COLO668 (cell line): ENCODE data around the gene TXNRD1.

Experiments used
- DNase-seq: peaks from one replicate; lab custom pipeline; 2025; ENCODE audit not compliant: unreplicated experiment; lab: John Stamatoyannopoulos, UW

Gene TXNRD1

DNA sequence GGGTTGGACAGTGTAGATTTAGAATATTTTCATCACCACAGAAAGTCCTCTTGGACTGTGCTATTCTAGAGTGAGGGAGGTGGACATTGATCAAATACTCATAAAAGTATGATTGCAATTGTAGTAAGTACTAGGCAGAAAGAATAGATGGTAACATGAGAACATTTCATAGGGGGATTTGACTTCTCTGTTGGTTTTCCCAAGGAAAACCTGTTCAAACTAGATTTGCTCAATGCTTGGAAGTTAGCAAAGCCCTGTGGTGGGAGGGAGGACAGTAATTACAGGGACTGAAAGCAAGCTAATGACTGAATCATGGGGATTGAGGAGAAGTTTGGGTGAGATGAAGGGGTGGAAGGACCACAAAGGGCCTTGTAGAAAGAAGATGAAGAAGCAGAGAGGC lies 63.6 kb downstream of the TXNRD1 start:
- DNase-seq = no peak

- no peak for DNase-seq
Measured at GRCh38 chr12:104280111-104280510, 64.5 kb downstream of the TXNRD1 start.

DNA sequence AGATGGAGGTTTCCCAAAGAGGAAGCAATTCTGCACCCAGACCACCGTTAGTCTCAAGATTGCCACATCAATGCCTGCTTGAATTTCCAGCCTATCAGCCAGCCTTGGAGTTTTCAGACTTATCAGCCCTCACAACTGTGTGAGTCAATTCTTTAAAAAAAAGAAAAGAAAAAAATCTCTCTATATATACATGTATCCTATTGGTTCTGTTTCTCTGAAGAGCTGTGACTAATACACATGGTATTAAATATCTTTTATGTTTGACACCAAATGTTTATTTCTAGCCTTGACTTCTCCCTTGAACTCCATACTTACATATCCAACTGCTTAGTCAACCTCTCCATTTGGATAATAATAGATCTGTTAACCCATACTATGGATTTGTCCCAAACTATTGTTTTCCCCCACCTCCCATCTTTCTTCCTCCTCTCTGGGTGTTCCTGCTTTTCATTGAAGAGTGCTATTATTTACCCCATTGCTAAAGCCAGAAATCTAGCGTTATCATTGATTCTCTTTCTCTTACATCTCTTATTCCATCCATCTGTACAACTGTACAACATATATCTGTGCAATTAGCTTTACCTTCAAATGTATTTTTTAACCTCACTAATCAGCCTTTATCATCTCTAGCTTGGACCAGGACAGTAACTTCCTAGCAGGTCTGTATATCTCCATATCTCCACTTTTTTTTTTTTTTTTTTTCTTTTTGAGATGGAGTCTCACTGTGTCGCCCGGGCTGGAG lies 65.3 kb downstream of the TXNRD1 start:
- DNase-seq = no peak

DNA sequence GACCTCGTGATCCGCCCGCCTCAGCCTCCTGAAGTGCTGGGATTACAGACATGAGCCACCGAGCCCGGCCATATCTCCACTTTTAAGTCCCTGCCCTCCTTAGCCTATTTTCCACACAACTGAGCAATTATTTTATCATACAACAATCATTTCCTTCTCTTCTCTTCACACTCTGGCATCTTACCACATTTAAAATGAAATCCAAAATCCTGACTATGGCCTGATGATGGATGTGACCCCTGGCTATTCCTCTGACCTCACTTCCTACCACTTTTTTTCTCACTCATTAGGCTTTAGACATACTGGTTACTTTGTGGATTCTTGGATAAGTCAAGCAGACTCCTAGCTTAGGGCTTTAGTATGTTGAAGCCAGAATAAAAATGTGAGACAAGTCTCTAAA lies 66.1 kb downstream of the TXNRD1 start:
- DNase-seq = no peak

- DNase-seq = no peak
Measured at GRCh38 chr12:104282109-104282508, 66.5 kb downstream of the TXNRD1 start.

GRCh38 chr12:104285740-104286515 lies 70.3 kb downstream of the TXNRD1 start:
- DNase-seq = peak; percentile 46

DNA sequence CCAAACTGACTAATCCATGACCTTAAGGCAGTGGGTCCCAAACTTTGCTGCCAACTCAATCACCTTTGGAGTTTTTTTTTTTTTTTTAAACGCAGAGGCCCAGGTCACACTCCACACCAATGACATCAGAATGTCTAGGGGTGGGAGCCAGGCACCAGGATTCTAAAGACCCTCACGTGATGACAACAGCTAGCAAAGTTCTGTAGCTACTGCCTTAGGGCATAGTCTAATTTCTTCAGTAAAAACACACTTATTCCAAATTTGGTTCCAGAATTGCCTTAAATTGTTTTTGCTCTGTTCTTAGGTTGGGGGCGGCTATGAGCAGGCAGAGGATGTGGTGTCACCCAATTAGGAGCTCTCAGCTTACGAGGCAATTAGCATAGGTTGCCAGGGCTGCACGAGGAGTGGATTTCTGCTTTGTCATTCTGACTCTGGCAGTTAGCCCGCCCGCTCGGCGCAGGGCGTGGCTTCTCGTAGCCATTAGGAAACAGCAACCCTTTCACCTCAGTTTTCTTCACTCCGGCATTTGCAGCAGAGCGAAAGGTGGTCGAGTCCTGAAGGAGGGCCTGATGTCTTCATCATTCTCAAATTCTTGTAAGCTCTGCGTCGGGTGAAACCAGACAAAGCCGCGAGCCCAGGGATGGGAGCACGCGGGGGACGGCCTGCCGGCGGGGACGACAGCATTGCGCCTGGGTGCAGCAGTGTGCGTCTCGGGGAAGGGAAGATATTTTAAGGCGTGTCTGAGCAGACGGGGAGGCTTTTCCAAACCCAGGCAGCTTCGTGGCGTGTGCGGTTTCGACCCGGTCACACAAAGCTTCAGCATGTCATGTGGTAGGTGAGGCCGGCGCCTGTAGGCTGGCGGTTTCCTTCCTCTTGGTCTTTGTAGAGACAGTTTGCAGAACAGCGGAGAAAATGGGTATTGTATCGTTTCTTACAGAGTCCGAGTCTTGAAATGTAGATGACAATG lies 71.2 kb downstream of the TXNRD1 start:
- peak; percentile 97 for DNase-seq

DNA sequence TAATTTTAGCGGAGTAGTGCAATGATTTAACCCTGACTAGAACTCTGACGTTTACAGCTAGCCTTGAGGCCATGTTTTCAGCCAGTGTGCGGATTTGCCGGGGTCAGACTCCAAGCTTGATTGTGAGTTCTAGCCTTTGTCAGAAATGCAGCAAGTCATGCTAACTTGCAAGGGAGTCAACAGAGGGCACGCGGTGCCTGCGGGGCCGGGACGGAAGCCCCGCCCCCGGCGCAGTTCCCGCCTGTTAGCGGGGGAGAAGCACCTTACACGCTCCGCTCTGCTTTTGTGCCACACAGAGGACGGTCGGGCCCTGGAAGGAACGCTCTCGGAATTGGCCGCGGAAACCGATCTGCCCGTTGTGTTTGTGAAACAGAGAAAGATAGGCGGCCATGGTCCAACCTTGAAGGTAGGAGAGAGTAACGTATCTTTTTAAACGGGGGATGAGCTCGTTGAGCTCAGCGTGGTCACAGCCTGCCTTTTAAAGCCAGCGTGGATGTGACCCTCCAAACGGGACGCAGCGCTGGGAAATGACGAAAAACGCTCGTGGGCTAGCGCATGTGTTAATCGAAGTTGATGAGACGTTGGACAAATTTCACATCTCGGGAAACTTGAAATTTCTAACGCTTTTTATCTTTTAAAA lies 73.2 kb downstream of the TXNRD1 start:
- peak; percentile 94 for DNase-seq

GRCh38 chr12:104290320-104290719 lies 74.7 kb downstream of the TXNRD1 start:
- no peak for DNase-seq

DNA sequence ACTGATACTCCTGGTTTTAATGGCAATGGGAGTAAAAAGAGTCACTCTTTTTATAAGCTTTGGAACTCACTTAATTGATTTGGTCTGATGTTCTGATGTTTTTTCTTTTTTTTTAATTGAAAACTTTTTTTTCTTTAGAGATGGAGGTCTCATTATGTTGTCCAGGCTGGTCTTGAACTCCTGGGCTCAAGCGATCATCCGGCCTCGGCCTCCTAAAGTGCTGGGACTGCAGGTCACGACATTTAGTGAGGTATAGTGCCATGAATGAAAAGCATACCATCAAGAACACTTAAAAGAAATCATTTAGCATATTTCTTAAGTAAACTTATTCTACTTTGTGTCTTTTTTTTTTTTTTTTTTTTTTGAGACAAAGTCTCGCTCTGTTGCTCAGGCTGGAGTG lies 75.3 kb downstream of the TXNRD1 start:
- no peak for DNase-seq

GRCh38 chr12:104291867-104292524 lies 76.4 kb downstream of the TXNRD1 start:
- DNase-seq = no peak

DNA sequence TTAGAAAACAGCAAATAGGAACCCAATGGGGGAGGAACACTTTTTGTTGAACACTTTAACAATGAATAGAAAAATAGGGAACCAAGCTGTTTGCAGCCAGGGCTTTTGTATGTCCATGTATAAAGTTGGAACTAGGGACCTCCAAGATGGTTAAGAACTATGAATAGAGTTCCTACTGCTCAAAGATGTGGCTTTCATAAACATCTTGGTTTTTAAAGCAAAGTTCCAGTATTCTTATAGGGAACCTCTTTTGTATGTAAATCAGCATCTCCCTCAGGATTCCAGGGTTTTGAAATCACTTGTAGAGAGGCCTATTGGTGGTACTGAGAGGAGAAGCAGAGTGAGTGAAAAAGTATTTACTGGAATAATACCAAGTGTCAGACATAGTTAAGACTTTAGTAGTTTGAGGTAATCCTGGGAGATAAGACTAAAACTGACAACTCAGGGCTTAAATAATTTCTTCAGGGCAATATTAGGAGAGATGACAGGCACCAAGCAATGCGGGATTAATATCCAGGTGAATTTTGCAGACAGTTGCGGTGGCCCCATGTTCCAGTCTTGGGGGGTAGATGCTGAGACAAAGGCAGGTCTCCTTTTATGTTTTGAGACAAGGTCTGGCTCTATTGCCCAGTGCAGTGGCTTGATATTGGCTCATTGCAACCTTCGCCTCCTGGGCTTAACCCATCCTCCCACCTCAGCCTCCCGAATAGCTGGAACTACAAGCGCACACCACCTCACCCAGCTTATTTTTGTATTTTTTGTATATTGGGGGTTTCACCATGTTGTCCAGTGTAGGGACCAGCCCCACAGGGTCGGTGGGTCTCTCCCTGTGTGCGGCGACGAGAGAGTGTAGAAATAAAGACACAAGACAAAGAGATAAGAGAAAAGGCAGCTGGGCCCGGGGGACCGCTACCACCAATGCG lies 77.6 kb downstream of the TXNRD1 start:
- no peak for DNase-seq

DNA sequence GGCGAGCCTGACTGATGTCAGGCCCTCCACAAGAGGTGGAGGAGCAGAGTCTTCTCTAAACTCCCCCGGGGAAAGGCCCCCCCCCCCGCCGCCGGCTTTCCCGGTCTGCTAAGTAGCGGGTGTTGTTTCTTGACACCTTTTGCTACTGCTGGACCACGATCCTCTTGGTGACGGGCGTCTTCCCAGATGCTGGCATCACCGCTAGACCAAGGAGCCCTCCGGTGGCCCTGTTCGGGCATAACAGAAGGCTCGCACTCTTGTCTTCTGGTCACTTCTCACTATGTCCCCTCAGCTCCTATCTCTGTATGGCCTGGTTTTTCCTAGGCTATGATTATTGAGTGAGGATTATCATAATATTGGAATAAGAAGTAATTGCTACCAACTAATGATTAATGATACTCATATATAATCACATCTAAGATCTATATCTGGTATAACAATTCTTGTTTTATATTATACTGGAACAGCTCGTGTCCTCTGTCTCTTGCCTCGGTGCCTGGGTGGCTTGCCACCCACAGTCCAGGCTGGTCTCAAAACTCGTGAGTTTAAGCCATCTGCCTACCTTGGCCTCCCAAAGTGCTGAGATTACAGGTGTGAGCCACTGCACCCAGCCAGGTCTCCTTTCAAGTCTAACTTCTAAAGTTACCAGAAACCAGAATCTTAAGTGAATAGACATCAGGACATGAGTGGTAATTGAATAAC lies 78.7 kb downstream of the TXNRD1 start:
- peak; percentile 46 for DNase-seq

GRCh38 chr12:104294927-104295668 lies 79.5 kb downstream of the TXNRD1 start:
- no peak for DNase-seq

DNA sequence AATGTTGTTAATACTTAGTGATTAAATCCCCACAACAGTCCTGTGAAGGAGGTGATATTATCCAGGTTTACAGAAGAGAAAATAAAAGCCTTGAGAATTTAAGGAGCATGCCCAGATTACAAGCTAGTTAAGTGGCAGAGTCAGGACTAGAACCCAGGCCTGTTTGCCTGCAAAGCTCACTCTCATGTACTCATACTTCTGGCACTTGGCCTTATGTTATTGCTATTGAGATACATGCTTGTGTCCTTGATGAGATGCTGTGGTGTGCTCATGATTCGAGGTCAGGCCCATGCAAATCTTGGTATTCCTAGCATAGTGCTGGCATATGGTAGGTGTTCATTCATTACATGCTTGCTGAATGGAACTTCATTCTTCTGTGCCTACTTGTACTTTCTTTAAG lies 80.4 kb downstream of the TXNRD1 start:
- DNase-seq = no peak

DNA sequence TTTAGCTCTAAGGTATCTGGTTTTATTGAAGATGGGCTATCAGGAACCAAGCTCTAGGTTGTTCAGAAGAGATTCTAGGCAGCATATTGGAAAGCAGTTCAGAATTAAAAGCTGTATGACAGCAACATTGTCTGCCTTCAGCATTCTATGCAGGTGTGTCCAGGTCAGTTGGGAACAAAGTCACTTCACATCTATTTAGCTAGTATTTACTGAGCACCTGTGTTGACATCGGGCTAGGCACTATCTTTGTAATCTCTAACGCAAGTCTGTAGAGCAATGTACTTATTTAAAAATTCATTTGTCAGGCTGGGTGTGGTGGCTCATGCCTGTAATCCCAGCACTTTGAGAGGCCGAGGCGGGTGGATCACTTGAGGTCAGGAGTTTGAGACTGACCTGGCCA lies 81.1 kb downstream of the TXNRD1 start:
- no peak for DNase-seq

GRCh38 chr12:104297477-104298113 lies 82.0 kb downstream of the TXNRD1 start:
- no peak for DNase-seq
